GM12873 (cell line): Measurements from ENCODE around the gene ATAD2B.

Experiments used
- TF ChIP-seq, protein P1 (sequence below): IDR thresholded peaks from 2 replicates; pipeline ENCODE4 v1.5.1; 2012; ENCODE audit warnings: low read depth, mild to moderate bottlenecking, moderate library complexity, low read length, control low read depth; ENCODE audit not compliant: insufficient read depth; ENCODE audit errors: missing control alignments

ATAD2B gene

DNA sequence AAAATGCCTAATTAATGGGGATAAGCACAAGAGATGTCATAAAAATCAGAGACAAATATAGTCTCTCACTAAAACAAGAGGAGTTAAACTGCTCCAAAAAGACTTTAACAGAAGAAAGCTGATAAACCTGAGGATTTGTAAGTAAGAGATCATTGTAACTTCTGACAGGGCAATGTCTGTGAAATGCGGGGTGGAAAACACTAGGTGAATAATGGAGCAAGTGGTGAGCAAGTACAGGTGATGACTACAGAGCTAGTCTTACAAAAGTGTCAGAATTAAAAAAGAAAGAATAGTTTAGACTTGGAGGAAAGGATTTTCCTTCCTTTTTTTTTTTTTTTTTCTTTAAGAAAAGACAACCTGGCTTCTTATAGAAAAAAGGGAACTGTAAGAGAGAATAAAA lies 22.7 kb downstream of the ATAD2B start:
- TF ChIP-seq, protein P1, sequence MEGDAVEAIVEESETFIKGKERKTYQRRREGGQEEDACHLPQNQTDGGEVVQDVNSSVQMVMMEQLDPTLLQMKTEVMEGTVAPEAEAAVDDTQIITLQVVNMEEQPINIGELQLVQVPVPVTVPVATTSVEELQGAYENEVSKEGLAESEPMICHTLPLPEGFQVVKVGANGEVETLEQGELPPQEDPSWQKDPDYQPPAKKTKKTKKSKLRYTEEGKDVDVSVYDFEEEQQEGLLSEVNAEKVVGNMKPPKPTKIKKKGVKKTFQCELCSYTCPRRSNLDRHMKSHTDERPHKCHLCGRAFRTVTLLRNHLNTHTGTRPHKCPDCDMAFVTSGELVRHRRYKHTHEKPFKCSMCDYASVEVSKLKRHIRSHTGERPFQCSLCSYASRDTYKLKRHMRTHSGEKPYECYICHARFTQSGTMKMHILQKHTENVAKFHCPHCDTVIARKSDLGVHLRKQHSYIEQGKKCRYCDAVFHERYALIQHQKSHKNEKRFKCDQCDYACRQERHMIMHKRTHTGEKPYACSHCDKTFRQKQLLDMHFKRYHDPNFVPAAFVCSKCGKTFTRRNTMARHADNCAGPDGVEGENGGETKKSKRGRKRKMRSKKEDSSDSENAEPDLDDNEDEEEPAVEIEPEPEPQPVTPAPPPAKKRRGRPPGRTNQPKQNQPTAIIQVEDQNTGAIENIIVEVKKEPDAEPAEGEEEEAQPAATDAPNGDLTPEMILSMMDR = no peak

DNA sequence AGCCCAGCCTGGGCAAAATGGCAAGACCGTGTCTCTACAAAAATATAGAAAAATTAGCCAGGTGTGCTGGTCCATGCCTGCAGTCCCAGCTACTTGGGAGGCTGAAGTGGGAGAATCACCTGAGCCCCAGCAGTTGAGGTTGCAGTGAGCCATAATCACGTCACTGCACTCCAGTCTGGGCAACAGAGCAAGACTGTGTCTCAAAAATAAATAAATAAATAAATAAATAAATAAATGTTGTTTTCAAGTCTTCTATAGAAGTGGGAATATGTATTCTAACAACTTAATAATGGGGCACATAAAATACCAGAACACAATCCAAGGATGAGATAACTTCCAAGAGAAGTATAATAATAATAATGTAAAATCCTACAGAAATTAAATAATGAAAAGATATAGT lies 23.9 kb downstream of the ATAD2B start:
- TF ChIP-seq, protein P1 = no peak

DNA sequence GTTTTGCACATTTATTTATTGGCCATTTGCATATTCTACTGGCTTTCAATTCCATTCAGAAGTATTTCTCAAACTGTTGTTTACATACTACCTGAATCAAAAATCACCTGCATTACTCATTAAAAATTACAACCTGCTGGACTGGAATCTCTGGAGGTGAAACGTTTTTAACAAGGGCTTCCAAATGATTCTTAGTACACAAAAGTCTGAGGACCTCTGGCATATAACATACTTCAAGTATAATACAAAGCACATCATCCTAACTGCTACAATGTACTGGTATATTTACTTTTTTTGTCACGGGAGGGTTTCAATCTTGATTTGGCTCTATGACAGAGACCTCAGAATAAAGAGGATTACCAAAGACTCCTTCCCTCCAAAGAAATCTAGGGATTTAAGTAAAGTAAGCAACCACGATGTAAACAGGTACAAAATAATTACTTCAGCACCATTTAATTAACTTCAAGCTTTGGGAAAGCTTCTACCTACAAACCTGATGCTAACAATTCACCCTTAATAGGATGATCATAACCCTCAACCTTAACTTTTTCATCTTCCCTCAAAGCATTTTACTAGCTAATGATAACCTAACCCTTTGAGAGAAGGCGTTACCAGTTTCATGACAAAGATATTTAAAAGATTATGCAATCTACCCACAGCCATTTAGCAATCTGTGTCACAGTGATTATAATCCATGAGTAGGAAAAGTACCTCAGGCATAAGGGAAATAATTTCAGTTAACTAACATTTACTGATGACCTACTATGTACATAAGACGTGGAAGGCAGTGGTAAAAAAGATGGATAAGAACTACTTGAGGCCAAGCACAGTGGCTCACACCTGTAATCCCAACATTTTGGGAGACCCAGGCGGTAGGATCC lies 24.7 kb downstream of the ATAD2B start:
- TF ChIP-seq, protein P1 = no peak

DNA sequence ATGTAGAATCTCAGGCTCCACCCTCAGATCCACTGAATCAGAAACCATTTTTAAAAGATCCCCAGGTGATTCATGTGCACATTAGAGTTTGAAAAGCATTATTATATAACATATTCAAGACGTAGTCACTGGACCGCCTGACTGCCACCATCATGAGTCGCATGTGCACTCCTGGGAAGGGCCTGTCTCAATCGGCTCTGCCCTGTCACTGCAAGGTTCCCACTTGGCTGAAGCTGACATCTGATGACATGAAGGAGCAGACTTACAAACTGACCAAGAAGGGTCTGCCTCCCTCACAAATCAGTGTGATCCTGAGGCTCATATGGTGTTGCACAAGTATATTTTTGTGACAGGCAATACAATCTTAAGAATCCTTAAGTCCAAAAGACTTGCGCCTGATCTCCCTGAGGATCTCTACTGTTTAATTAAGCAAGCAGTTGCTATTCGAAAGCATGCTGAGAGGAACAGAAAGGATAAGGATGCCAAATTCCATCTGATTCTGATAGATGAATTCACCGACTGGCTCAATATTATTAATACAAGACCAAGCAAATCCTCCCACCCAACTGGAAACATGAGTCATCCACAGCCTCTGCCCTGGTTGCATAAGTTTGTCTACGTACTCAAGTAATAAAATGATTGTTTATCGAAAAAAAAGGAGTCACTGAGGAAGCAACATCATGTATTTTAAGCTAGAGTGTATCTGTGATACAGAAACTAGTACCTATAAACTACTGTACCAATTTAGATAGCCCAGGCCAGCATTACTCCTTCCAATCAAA lies 26.2 kb downstream of the ATAD2B start:
- TF ChIP-seq, protein P1 = no peak

DNA sequence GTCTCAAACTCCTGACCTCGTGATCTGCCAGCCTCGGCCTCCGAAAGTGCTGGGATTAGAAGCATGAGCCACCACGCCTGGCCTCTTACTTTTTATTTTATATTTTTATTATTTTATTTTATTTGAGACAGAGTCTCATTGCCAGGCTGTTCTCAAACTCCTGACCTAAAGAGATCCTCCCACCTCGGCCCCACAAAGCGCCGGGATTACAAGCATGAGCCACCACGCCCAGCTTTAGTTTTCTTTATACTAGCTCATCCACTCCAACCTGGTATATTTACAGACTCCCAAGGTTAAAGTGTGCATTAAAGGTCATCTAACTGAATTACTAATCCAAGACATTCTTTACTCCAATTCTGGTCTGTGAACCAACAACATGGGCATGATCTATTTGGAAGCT lies 26.8 kb downstream of the ATAD2B start:
- TF ChIP-seq, protein P1 = no peak

DNA sequence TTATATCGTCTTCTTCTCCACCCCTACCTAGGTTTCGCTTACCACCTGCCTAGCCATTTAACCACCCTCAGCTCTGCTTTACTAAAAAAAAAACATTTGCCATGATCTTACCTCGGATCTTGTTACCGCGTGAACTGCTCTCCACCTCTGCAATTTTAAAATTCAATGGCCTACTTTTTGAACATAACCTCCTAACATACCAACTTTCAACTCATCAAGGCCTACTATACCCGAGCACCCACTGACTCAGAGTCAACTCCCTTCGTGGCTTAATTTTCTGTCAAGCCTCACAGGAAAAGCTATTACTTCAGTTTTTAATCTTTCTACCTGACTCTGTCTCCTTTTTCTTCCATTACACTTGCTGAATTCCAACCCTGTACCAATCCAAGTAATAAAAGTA lies 55.7 kb downstream of the ATAD2B start:
- TF ChIP-seq, protein P1 = no peak

DNA sequence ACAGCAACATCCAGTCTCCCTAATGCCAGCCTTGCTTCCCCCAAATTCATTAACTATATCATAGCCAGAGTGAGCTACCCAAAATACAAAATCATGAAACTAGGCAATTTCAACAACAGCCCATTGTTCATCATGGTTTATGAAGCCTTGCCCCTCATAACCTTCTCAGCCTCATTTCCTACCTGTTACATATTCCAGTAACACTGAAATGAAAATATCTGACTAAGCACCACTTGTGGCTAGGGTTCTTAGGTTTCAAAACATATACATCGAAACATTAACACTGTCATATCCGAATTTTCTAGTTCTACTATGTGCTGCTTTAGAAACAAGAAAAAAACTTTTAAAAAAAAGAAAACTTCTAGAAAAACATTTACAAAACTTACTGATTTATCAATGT lies 59.5 kb downstream of the ATAD2B start:
- TF ChIP-seq, protein P1 = no peak
